Neutrophil (primary cell): ENCODE results near the gene HBEGF.

Source experiments
- H3K27ac ChIP-seq: fragments of 200-600 bp; sonication (generic); 2 replicates; pipeline ENCODE4 v1.5.1; 2016; ENCODE audit warnings: mild to moderate bottlenecking, moderate library complexity
- H3K27me3 ChIP-seq: fragments of 200-600 bp; sonication (generic); 2 replicates; pipeline ENCODE4 v1.6.0; 2016; ENCODE audit warnings: mild to moderate bottlenecking
- H3K36me3 ChIP-seq: fragments of 200-600 bp; sonication (generic); 2 replicates; pipeline ENCODE4 v1.5.1; 2017
- H3K4me1 ChIP-seq, 2 experiments: fragments of 200-600 bp in 1 of 2; sonication (generic) in 1 of 2; 1 replicate in 1 of 2; 2 replicates in 1 of 2; pipeline versions ENCODE4 v1.5.1 to v1.6.1; 2013 to 2016; ENCODE audit warnings: low read depth in 1 of 2, low read length in 1 of 2, mild to moderate bottlenecking in 1 of 2, moderate library complexity in 1 of 2; ENCODE audit not compliant: control insufficient read depth in 1 of 2, insufficient read depth in 1 of 2
- H3K4me3 ChIP-seq, 2 experiments: fragments of 200-600 bp in 1 of 2; sonication (generic) in 1 of 2; 1 replicate in 1 of 2; 2 replicates in 1 of 2; pipeline ENCODE4 v1.5.1; 2013 to 2016; ENCODE audit warnings: low read depth in 1 of 2, low read length in 1 of 2, mild to moderate bottlenecking in 1 of 2, moderate library complexity in 1 of 2
- H3K9me3 ChIP-seq: fragments of 200-600 bp; sonication (generic); 2 replicates; pipeline ENCODE4 v1.5.1; 2016
- TF ChIP-seq, protein P1 (sequence below): fragments of 200-600 bp; sonication (generic); IDR thresholded peaks from 2 replicates; pipeline ENCODE4 v1.5.1; 2016; ENCODE audit warnings: antibody characterized with exemption

HBEGF gene

GRCh38 chr5:140311011-140311467, 35.4 kb downstream of the HBEGF start:
- Histone ChIP-seq H3K27me3 (no peaks in the 10 kb centered on the region), H3K4me1 (peaks cover 14 to 17% of the 10 kb centered on the region in 2 experiments), H3K4me3 (no peak overlapping the region), H3K27ac (no peak overlapping the region), H3K9me3 (no peaks in the 10 kb centered on the region), H3K36me3 (no peaks in the 10 kb centered on the region)
- TF ChIP-seq, protein P1, sequence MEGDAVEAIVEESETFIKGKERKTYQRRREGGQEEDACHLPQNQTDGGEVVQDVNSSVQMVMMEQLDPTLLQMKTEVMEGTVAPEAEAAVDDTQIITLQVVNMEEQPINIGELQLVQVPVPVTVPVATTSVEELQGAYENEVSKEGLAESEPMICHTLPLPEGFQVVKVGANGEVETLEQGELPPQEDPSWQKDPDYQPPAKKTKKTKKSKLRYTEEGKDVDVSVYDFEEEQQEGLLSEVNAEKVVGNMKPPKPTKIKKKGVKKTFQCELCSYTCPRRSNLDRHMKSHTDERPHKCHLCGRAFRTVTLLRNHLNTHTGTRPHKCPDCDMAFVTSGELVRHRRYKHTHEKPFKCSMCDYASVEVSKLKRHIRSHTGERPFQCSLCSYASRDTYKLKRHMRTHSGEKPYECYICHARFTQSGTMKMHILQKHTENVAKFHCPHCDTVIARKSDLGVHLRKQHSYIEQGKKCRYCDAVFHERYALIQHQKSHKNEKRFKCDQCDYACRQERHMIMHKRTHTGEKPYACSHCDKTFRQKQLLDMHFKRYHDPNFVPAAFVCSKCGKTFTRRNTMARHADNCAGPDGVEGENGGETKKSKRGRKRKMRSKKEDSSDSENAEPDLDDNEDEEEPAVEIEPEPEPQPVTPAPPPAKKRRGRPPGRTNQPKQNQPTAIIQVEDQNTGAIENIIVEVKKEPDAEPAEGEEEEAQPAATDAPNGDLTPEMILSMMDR: no peak

DNA sequence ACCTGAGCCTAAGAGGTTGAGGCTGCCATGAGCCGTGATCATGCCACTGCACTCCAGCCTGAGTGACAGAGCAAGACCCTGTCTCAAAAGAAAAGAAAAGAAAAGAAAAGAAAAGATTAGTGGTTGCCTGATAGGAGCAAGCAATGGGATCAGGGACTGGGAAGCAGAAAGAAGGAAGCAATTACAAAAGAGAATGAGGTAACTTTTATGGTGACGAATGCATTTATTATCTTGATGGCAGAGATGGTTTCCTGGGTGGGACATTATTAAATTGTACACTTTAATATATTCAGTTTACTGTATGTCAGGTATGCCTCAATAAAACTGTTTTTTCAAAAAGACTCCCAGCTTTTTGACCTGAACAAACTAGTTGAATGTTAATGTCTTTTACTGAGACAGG, 36.0 kb downstream of the HBEGF start:
- Histone ChIP-seq H3K9me3 (no peaks in the 10 kb centered on the region), H3K27ac (no peak overlapping the region), H3K4me3 (no peak overlapping the region), H3K36me3 (no peaks in the 10 kb centered on the region), H3K27me3 (no peaks in the 10 kb centered on the region), H3K4me1 (peaks cover 14 to 17% of the 10 kb centered on the region in 2 experiments)
- TF ChIP-seq, protein P1: no peak

DNA sequence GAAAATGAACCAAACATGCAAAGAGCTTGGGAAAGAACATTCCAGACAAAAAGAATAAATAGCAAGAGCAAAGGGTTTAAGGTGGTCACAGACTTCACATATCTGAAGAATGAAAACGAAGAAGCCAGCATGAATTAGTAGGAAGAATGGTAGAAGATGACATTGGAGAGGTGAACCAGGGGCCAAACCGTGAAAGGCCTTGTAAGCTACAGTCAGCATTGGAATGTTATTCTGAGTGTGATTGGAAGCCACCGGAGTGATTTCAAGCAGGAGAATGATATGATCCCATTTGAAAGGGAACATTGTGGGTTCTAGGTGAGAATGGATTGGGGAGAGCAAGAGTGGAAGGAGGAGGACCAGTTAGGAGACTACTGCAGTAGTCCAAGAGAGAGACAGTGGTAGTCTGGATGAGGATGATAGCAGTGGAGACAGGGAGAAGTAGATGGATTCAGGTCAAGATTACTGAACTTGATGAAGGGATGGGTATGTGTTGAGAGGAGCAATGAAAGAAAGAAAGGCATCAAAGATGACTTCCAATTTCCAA, 36.6 kb downstream of the HBEGF start:
- H3K27me3 ChIP-seq: no peaks in the 10 kb centered on the region
- no peak overlapping the region for H3K4me3 ChIP-seq
- H3K27ac ChIP-seq: no peak overlapping the region
- H3K4me1 ChIP-seq: peaks cover 14 to 17% of the 10 kb centered on the region in 2 experiments
- TF ChIP-seq, protein P1: no peak
- H3K36me3 ChIP-seq: no peaks in the 10 kb centered on the region
- no peaks in the 10 kb centered on the region for H3K9me3 ChIP-seq

DNA sequence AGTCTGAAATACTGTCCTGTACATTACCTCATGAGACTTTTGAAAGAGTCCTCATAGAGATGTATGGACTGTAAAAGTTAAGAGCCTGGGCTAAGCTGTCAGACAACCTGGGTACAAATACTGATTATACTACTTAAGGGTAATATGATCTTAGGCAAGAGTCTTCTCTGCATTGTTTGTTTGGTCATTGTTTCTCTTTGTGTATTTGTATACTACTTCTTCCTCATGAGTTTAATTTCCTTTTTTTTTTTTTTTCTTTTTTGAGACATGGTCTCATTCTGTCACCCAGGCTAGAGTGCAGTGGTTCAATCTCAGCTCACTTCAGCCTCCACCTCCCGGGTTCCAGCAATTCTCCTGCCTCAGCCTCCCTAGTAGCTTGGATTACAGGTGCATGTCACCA, 40.9 kb downstream of the HBEGF start:
- H3K4me3 ChIP-seq: no peak overlapping the region
- no peaks in the 10 kb centered on the region for H3K9me3 ChIP-seq
- peaks cover 14 to 24% of the 10 kb centered on the region in 2 experiments for H3K4me1 ChIP-seq
- no peaks in the 10 kb centered on the region for H3K36me3 ChIP-seq
- H3K27ac ChIP-seq: no peak overlapping the region
- TF ChIP-seq, protein P1: no peak
- no peaks in the 10 kb centered on the region for H3K27me3 ChIP-seq

DNA sequence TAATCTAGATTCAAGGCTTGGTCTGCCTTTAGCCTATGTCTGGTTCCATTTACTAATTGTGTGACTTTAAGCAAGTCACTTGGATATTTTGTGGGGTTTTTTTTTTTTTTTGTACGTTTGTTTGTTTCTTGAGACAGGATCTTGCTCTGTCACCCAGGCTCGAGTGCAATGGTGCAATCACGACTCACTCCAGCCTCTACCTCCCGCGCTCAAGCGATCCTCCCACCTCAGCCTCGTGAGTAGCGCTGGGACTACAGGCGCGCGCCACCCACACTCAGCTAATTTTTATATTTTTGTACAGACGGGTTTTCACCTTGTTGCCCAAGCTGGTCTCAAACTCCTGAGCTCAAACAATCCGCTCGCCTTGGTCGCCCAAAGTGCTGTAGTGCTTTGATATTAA, 42.4 kb downstream of the HBEGF start:
- Histone ChIP-seq H3K4me3 (no peak overlapping the region), H3K9me3 (no peaks in the 10 kb centered on the region), H3K27ac (no peak overlapping the region), H3K4me1 (peaks cover 13 to 22% of the 10 kb centered on the region in 2 experiments), H3K27me3 (no peaks in the 10 kb centered on the region), H3K36me3 (no peaks in the 10 kb centered on the region)
- TF ChIP-seq, protein P1: no peak
